Kidney tubule cell (primary cell): Measurements from ENCODE around the gene NLRC5.

ENCODE experiments used
- DNase-seq: peaks from one replicate; pipeline ENCODE4 v3.0.0-alpha.2; 2018; ENCODE audit warnings: low spot score

Gene NLRC5

DNA sequence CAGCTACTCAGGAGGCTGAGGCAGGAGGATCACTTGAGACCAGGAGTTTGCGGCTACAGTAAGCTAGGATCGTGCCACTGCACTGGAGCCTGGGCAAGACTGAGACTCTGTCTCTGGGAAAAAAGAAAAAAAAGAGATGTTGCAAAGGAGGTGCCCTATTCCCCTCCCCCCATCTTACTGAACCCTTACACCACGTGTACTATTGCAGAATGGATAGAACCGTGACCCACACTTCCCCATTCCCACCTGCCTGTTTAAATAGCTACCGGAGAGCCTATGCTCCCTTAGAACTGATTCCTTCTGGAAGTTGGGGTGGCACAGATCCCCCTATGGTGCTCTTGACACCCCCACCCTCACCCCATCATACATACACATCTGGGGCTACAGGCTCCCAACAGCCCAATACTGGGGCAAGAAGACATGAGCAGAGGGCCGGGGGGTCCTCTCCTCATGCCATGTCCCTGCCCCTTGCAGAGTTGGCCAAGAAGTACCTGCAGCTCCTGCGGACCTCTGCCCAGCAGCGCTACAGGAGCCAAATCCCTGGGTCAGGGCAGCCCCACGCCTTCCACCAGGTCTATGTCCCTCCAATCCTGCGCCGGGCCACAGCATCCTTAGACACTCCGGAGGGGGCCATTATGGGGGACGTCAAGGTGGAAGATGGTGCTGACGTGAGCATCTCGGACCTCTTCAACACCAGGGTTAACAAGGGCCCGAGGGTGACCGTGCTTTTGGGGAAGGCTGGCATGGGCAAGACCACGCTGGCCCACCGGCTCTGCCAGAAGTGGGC lies 35.7 kb downstream of the NLRC5 start:
- DNase-seq, result no peak

DNA sequence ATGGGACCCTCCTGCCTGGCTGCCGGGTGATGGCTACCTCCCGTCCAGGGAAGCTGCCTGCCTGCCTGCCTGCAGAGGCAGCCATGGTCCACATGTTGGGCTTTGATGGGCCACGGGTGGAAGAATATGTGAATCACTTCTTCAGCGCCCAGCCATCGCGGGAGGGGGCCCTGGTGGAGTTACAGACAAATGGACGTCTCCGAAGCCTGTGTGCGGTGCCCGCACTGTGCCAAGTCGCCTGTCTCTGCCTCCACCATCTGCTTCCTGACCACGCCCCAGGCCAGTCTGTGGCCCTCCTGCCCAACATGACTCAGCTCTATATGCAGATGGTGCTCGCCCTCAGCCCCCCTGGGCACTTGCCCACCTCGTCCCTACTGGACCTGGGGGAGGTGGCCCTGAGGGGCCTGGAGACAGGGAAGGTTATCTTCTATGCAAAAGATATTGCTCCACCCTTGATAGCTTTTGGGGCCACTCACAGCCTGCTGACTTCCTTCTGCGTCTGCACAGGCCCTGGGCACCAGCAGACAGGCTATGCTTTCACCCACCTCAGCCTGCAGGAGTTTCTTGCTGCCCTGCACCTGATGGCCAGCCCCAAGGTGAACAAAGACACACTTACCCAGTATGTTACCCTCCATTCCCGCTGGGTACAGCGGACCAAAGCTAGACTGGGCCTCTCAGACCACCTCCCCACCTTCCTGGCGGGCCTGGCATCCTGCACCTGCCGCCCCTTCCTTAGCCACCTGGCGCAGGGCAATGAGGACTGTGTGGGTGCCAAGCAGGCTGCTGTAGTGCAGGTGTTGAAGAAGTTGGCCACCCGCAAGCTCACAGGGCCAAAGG lies 36.8 kb downstream of the NLRC5 start:
- no peak for DNase-seq

DNA sequence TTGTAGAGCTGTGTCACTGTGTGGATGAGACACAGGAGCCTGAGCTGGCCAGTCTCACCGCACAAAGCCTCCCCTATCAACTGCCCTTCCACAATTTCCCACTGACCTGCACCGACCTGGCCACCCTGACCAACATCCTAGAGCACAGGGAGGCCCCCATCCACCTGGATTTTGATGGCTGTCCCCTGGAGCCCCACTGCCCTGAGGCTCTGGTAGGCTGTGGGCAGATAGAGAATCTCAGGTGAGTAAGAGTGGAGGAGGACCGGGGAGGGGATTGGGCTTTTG lies 37.4 kb downstream of the NLRC5 start:
- DNase-seq, result no peak

DNA sequence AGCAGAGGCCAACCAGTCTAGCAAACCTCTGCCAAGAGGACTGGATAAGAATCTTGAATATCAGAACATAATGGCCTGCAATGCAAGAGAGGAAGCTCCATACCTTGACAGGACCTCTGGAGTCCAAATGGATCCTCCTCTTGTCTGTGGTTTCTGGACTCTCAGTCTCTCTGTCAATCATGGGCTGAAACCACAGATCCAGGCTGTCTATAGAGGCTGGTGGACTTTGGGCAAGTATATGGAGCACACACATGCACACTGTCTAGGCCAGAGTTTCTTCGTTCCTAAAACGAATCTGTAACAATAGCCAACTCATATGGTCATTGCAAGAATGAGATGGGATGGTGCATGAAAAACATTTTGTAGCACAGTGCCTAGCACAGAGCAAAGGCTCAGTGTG lies 37.7 kb downstream of the NLRC5 start:
- DNase-seq, result no peak

DNA sequence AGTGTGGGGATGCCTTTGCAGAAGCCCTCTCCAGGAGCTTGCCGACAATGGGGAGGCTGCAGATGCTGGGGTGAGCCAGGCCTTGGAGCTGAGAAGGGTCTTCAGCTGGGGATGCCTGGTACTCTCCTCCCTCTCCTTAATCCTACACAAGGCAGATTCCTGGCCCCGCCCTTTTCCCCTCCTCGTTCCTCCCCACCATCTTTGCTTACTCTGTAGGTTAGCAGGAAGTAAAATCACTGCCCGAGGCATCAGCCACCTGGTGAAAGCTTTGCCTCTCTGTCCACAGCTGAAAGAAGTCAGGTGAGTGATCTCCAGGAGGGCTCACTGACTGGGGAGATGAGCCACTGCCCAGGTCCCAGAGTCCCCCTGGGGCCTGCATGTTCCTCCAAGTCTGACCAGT lies 38.7 kb downstream of the NLRC5 start:
- no peak for DNase-seq

DNA sequence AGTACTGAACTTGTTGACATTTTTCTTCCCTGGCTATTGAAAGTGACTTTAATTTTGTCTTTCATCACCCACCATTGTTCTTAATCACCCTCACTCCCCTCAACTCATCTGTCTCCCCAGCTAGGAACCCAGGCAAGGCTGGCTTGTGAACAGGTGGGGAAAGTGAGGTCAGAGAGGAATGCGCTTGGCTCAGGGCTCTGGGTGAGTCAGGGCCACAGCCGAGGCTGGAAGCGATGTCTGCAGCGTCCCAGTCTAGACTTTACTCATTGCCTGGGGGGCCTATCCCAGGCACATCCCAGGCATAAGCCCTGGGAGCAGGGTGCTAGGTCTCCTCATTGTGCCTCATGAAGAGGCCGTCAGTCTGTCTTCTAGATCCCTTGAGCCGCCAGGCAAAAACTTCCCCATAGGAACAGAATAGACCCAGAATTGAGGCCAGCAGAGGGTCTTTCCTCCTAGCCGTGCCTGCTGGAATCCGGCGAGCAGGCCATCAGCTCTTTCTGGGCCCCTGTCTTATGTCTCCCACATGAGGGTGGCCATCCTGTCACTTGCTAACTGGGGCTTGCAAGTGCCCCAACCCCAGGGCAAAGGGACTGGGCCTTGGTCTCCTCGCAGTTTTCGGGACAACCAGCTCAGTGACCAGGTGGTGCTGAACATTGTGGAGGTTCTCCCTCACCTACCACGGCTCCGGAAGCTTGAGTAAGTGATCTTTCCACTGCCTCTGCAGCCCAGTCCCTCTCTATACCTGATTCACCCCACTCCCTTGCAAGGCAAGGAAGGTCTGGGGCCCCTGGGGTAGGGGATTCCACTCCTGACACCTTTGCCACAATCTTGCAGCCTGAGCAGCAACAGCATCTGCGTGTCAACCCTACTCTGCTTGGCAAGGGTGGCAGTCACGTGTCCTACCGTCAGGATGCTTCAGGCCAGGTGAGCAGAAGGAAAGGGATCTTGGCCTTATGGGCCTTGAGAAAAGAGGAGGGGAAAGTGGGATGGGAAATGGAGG lies 40.1 kb downstream of the NLRC5 start:
- peak; percentile 66 for DNase-seq

DNA sequence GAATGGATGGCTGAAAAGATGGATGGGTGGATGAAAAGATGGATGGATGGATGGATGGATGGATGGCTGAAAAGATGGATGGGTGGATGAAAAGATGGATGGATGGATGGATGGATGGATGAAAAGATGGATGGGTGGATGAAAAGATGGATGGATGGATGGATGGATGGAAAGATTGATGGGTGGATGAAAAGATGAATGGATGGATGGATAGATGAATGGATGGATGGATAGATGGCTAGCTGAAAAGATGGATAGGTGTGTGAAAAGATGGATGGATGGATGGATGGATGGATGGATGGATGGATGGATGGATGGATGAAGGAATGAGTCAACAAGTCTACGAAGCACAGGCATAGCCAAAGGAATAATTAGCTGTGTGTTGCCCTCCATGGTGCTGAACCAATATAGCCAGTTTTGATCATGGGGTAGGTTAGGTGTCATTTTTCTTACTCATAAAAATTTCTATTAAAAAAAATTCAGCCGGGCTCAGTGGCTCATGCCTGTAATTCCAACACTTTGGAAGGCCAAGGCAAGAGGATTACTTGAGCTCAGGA lies 41.1 kb downstream of the NLRC5 start:
- no peak for DNase-seq

DNA sequence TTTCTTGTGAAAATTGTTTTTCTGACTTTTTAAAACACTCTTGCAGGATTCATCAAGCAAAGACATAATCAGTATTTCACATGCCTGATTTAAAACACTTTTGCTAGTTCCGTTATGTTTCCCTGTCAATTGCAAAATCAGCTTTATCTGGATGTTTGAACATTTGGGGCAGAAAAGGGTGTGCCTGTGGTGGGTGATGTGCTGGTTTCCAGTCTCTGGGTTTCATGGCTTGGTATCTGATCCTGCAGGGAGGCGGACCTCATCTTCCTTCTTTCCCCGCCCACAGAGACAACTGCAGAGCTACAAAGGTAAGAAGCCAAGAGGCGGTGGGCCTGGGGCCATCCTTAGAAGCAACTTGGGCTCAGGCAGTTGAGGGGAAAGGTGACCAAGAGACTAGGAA lies 41.8 kb downstream of the NLRC5 start:
- no peak for DNase-seq

DNA sequence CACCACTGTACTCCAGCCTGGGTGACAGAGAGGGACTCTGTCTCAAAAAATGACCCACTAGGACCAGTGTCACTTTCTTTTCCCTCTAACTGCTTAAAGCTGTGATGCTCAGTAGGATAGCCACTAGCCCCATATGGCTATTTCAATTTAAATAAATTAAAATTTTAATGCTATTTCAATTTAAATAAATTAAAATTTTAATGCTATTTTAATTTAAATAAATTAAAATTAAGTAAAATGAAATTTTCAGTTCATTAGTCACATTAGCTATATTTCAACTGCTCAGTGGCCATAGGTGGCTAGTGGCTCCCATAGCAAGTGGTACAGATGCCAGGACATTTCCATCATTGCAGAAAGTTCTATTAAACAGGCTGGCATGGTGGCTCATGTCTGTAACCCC lies 43.0 kb downstream of the NLRC5 start:
- no peak for DNase-seq

DNA sequence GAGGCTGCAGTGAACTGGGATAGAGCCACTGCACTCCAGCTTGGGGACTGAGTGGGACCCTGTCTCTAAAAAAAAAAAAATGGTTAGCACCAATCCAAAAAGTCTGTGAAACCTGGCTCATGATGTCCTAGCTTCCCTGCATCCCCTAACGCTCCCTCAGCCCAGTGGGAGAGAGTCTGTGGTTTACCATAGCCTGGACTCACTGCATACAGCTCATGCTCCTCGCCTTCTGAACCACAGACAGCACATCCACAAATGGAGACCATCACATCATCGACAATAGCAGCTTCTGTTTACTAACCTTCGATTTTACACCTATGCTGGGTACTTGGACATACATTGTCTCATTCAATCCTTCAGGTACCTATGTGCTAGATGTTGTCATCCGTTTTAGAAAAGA lies 43.6 kb downstream of the NLRC5 start:
- no peak for DNase-seq

DNA sequence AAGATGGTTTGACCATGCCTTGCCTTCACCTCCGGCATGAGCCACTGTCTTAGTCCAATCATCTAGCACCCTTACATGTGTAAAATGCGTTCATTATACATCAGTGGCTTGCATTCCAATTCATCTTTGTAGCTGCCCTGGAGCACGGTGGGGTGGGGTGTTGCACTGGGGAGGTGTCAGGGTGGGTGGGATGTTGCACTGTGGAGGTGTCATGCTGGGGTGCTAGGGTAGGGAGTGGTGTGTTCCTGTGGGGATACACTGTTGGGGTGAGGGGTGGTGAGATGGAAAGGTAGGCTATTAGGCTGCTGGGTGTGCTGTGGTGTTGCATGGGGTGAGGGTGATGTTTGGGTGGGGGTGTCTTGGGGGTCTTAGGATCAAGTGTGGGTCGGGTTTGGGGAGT lies 47.0 kb downstream of the NLRC5 start:
- no peak for DNase-seq

DNA sequence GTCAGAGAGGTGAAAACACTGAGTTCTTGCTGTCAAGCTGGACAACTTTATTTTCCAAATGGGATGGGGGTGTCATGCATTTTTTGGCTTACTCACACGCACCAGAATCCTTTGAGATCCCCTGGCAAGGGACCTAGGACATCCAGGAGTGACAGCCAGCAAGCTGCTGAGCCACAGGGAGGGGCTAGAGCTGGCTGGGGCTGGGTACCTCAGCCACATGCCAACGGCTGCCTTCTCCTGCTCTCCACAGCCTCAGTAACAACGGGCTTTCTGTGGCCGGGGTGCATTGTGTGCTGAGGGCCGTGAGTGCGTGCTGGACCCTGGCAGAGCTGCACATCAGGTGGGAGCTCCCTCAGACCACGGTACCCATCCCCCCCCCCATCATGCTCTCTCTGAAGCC lies 47.6 kb downstream of the NLRC5 start:
- DNase-seq, result no peak

DNA sequence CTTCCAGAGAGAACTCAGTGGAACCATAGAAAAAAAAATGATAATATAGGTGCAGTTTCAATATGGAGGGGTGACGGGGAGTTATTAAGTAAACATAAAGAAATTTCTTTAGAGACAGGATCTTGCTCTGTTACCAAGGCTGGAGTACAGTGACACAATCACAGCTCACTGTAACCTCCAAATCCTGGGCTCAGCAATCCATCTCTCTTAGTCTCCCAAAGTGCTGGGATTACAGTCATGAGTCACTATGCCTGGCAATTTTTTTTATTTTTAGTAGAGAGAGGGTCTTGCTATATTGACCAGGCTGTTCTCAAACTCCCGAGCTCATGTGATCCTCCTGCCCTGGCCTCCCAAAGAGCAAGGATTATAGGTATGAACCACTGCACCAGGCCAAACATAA lies 48.8 kb downstream of the NLRC5 start:
- DNase-seq, result no peak

DNA sequence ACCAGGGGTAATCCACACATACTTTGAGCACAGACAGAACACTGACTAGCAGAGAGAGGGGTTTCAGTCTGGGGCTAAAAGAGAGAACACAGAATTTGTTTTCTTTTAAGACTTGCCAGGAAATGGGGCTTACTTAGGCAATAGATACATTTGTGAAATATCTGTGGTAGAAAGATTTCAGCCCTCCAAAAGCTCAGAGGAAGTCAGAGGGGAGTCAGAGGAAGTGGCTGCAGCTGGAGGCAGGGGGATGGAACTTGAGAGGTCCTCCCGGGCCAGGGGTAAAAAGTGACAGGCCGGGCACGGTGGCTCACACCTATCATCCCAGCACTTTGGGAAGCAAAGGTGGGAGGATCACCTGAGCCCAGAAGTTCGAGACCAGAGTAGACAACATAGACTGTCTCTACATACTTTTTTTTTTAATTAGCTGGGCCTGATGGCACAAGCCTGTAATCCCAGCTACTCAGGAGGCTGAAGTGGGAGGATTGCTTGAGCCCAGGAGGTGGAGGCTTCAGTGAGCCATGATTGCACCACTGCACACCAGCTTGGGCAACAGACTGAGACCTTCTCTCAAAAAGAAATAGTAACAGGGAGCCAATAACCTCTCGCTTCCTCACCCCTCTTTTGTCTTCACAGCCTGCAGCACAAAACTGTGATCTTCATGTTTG lies 49.9 kb downstream of the NLRC5 start:
- DNase-seq, result no peak

DNA sequence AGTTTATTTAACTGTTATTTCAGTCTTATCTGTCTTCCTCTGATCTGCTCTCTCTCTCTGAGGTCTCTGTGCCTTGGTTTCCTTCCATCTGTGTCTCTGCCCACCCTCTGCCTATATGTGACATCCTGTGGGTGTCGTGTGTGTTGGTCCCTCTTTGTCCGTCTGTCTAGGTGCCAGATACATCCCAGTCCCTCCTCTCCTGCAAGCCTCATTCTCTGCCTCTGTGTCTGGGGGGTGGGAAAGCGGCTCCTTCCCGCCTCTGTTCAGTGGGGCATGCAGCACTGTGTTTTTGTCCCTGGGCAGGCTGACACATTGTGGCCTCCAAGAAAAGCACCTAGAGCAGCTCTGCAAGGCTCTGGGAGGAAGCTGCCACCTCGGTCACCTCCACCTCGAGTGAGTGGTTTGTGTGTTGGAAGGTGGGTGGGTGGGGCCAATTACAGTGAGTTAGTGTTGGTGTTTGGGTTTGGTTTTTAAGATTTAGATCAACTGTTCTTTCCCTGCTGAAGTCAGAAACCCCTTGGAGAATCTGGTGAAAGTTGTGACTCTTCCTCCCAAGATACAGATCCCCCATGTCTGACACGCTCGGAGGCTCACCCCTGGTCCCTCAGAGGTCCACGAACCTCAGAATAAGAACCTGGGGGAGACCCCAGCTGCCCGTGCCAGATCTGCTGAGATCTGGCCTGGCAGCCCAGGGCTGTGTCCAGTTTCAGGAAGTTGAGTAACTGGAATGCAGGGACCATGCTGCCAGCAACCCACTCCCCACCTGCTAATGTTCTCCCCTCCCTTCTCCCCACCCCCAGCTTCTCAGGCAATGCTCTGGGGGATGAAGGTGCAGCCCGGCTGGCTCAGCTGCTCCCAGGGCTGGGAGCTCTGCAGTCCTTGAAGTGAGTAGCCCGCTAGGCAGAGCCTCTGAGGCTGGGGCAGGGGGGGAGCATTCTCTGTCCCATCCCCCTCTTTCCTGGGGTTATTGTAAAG lies 52.1 kb downstream of the NLRC5 start:
- peak; percentile 59 for DNase-seq

DNA sequence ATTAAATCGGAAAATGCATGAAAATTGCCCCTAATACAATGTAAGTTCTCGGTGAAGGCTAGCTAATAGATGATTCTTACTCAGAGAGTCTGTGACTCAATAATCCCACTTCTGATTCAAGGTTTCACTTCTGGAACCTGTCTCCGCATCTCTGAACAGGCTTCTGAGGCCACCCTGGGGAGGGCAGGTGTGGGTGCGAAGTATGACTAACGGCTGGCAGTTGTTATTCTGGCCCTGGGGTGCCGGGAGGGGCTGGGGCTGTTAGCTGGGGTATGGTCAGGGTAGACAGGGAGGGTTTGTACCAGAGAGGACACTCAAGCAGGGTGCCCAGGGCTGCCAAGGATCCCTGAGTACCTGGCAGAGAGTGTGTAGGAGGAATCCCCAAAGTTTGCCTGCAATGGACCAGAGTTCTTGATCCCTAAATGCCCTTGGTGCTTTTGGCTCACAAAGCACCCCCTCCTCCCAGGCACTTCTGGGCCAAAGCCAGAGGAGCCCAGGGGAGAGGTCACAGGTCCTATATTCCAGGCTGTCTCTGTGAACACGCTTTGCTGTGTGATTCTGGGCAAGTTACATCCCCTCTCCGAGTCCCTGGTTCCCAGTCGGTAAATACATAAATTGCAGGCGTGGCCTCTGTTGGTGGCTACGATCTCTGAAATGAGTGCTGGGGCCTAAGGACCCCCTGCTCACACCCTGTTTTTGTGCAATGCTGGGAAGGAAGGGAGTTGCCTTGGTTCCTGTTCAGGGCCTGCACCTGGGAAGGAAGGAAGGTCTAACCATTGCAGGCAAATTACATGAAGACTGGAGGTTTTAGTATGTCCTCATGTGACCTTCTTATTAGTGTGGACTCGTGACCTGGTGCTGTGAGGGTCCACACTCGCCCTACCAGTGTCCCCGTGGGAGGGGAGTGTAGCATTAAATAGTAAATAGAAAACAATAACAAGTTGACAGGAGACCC lies 53.1 kb downstream of the NLRC5 start:
- DNase-seq, result peak; percentile 83

DNA sequence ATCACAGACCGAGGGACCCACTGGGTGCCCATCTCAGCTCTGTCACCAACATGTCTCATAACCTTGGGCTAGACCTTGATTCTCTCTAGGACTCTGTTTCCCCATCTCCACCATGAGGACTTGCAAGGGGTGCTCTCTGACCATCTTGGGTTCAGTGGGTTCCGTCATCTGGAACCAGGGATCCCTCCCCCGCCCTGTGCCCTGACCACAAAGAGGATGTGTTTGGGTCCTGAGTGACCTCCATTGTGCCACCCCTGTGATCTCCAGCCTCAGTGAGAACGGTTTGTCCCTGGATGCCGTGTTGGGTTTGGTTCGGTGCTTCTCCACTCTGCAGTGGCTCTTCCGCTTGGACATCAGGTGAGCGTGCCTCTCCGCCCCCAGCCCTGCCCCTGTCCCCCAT lies 53.9 kb downstream of the NLRC5 start:
- DNase-seq, result no peak

DNA sequence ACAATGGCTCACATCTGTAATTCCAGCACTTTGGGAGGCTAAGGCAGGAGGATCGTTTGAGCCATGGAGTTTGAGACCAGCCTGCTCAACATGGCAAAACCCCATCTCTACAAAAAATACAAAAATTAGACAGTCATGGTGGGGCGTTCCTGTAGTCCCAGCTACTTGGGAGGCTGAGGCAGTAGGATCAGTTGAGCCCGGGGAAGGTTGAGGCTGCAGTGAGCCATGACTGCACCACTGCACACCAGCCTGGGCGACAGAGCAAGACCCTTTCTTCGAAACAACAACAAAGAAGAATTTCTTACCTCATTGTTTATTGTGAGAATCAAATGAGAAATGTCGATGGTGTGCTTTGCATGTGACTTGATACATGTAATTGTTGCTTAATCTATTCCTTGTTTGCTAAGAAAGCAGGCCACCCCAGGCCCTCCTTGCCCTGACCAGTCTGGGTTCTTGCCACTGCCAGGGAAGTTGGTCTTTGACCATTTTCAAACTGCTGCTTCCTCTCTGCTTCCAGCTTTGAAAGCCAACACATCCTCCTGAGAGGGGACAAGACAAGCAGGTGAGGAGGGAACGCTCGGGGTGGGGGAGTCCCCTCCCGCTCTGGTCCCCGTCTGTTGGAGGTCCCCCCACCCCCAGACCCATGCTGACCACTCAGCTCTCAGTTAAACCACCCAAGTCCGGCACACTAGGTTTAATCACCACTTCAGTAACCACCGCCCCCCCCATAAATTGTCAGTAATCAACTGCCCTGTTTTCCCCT lies 55.8 kb downstream of the NLRC5 start:
- DNase-seq, result no peak
